ENCODE data around the gene TRPT1. TPM values are rescaled to one million over a fixed set of nuclear protein-coding genes. Genes with fewer than 3 reads are reported as not detected.
A peak's percentile ranks its signal among the peaks of the same experiment; 100 is the strongest.

TRPT1 gene
- total and polyA plus RNA-seq, 9 of the 15 experiments (the other 6 are each of a cell fraction or from before 2014, with no cell fraction given): 4.6 to 41.7 (median 23.1) TPM

DNA sequence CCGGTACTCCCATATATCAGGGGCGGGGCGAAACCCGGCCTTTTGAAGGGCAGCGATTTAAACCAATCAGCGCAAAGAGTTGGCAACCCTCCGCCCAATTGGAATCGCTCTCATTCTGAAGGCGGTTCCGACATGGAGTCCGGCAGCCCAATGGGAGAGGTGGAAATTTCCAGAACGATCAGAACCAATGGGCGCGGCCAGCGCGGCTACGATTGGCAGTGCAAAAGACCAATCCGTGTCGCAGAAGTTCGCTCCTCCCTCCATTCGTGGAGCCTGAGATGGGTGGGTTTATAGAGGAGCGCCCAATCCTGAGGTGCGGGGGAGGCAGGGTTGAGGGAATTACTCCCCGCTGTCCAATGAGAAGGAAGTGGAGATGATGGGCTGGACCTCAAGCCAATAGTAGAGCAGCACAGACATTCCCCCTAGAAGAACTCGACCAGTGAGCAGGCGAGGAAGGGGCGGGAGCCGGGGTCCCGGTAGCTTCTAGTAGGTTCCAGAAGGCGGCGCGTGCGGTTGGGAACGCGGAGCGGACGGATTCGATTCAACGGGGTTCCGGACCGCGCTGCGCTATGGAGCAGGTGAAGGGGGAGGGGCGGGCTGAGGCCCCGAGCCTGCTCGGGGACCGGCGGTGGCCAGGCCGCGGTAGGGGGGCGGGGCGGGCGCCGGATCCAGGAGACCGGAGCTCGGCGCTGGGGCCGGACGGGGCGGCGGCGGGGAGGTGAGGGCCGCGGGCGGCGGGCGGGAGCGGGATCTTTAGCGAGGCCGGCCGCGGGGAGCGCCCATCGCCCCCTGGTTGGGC, 40.1 kb downstream of the TRPT1 start, which contains the start of gene STIP1 (continued):
- TF ChIP-seq, protein P1, sequence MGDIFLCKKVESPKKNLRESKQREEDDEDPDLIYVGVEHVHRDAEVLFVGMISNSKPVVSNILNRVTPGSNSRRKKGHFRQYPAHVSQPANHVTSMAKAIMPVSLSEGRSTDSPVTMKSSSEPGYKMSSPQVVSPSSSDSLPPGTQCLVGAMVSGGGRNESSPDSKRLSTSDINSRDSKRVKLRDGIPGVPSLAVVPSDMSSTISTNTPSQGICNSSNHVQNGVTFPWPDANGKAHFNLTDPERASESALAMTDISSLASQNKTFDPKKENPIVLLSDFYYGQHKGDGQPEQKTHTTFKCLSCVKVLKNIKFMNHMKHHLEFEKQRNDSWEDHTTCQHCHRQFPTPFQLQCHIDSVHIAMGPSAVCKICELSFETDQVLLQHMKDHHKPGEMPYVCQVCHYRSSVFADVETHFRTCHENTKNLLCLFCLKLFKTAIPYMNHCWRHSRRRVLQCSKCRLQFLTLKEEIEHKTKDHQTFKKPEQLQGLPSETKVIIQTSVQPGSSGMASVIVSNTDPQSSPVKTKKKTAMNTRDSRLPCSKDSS (IDR thresholded peaks at IDR 0.05; ENCODE audit: low read depth, partially characterized antibody): no peak
- no peak for TF ChIP-seq YBX1 (IDR thresholded peaks at IDR 0.05)
- TF ChIP-seq, protein P2, sequence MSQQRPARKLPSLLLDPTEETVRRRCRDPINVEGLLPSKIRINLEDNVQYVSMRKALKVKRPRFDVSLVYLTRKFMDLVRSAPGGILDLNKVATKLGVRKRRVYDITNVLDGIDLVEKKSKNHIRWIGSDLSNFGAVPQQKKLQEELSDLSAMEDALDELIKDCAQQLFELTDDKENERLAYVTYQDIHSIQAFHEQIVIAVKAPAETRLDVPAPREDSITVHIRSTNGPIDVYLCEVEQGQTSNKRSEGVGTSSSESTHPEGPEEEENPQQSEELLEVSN (IDR thresholded peaks at IDR 0.05; ENCODE audit: borderline replicate concordance in 1 of 2, extremely low read depth in 1 of 2, insufficient read depth in 1 of 2, insufficient read length in 1 of 2, low read depth in 1 of 2, low read length in 1 of 2, poor library complexity in 1 of 2, severe bottlenecking in 1 of 2): peak; percentile 73 to 76
- peak; percentile 56 for TF ChIP-seq RB1 (IDR thresholded peaks at IDR 0.05; ENCODE audit: low read depth)
- TF ChIP-seq NCOA1 (IDR thresholded peaks at IDR 0.05; ENCODE audit: low read depth): no peak
- TF ChIP-seq ZNF175 (CRISPR knock-in tag; IDR thresholded peaks at IDR 0.05; ENCODE audit: low read depth): no peak
- TF ChIP-seq, protein P3, sequence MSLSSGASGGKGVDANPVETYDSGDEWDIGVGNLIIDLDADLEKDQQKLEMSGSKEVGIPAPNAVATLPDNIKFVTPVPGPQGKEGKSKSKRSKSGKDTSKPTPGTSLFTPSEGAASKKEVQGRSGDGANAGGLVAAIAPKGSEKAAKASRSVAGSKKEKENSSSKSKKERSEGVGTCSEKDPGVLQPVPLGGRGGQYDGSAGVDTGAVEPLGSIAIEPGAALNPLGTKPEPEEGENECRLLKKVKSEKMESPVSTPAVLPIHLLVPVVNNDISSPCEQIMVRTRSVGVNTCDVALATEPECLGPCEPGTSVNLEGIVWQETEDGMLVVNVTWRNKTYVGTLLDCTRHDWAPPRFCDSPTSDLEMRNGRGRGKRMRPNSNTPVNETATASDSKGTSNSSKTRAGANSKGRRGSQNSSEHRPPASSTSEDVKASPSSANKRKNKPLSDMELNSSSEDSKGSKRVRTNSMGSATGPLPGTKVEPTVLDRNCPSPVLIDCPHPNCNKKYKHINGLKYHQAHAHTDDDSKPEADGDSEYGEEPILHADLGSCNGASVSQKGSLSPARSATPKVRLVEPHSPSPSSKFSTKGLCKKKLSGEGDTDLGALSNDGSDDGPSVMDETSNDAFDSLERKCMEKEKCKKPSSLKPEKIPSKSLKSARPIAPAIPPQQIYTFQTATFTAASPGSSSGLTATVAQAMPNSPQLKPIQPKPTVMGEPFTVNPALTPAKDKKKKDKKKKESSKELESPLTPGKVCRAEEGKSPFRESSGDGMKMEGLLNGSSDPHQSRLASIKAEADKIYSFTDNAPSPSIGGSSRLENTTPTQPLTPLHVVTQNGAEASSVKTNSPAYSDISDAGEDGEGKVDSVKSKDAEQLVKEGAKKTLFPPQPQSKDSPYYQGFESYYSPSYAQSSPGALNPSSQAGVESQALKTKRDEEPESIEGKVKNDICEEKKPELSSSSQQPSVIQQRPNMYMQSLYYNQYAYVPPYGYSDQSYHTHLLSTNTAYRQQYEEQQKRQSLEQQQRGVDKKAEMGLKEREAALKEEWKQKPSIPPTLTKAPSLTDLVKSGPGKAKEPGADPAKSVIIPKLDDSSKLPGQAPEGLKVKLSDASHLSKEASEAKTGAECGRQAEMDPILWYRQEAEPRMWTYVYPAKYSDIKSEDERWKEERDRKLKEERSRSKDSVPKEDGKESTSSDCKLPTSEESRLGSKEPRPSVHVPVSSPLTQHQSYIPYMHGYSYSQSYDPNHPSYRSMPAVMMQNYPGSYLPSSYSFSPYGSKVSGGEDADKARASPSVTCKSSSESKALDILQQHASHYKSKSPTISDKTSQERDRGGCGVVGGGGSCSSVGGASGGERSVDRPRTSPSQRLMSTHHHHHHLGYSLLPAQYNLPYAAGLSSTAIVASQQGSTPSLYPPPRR (CRISPR knock-in tag; IDR thresholded peaks at IDR 0.05; ENCODE audit: borderline replicate concordance): no peak
- no peak for TF ChIP-seq DMBX1 (CRISPR knock-in tag; IDR thresholded peaks at IDR 0.05; ENCODE audit: borderline replicate concordance)
- TF ChIP-seq, protein P4, sequence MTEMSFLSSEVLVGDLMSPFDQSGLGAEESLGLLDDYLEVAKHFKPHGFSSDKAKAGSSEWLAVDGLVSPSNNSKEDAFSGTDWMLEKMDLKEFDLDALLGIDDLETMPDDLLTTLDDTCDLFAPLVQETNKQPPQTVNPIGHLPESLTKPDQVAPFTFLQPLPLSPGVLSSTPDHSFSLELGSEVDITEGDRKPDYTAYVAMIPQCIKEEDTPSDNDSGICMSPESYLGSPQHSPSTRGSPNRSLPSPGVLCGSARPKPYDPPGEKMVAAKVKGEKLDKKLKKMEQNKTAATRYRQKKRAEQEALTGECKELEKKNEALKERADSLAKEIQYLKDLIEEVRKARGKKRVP (CRISPR knock-in tag; IDR thresholded peaks at IDR 0.05): no peak
- TF ChIP-seq, protein P5, sequence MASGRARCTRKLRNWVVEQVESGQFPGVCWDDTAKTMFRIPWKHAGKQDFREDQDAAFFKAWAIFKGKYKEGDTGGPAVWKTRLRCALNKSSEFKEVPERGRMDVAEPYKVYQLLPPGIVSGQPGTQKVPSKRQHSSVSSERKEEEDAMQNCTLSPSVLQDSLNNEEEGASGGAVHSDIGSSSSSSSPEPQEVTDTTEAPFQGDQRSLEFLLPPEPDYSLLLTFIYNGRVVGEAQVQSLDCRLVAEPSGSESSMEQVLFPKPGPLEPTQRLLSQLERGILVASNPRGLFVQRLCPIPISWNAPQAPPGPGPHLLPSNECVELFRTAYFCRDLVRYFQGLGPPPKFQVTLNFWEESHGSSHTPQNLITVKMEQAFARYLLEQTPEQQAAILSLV (tag; IDR thresholded peaks at IDR 0.05): no peak
- peak in 1 of 2 experiments; percentile 82; a peak in 1 of 4 replicates for TF ChIP-seq SIN3A (IDR thresholded peaks at IDR 0.05; ENCODE audit: borderline replicate concordance in 2 of 2, control insufficient read depth in 1 of 2, low read depth in 2 of 2, low read length in 2 of 2)
- no peak for TF ChIP-seq SPI1 (IDR thresholded peaks at IDR 0.05; ENCODE audit: borderline replicate concordance, low read depth, low read length)
- no peak for TF ChIP-seq NR3C1 (CRISPR knock-in tag; IDR thresholded peaks at IDR 0.05)
- TF ChIP-seq, protein P6, sequence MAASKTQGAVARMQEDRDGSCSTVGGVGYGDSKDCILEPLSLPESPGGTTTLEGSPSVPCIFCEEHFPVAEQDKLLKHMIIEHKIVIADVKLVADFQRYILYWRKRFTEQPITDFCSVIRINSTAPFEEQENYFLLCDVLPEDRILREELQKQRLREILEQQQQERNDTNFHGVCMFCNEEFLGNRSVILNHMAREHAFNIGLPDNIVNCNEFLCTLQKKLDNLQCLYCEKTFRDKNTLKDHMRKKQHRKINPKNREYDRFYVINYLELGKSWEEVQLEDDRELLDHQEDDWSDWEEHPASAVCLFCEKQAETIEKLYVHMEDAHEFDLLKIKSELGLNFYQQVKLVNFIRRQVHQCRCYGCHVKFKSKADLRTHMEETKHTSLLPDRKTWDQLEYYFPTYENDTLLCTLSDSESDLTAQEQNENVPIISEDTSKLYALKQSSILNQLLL (CRISPR knock-in tag; IDR thresholded peaks at IDR 0.05; ENCODE audit: borderline replicate concordance): no peak
